H1 (cell line): ENCODE results near the gene FIP1L1. TPM values are rescaled to one million over a fixed set of nuclear protein-coding genes. Genes with fewer than 3 reads are reported as not detected.

Source experiments
- CHD2 ChIP-seq: IDR thresholded peaks from 2 replicates; pipeline ENCODE4 v1.6.1; 2012; ENCODE audit warnings: low read length, improper control_type of control experiment
- polyA plus RNA-seq, 7 experiments: library from polyadenylated mRNA; depleted of rRNA in 3 of 7; stranded (reverse) in 5 of 7; unstranded in 2 of 7; fragments of >200 nt in 5 of 7; fragments of 200-250 nt in 2 of 7; gene quantifications; 1 replicate in 5 of 7; 2 replicates in 1 of 7; 4 replicates in 1 of 7; pipeline versions ENCODE4 v1.2.1 to v1.2.3, GENCODE V29; 2011 to 2013; ENCODE audit warnings: missing spikeins in 2 of 7, mixed read lengths in 2 of 7
- total RNA-seq: library from RNA; stranded (reverse); fragmentation: NEBNext Ultra II Directional; extraction: Animal tissue kit (Norgen Biotek cat#: 25700); gene quantifications from 2 replicates; pipeline ENCODE4 v1.2.1, GENCODE V29; 2021

FIP1L1 gene
- total and polyA plus RNA-seq, 2 of the 8 experiments (the other 6 are each of a cell fraction or from before 2014, with no cell fraction given) = 19.5 to 53.7 TPM

GRCh38 chr4:53463340-53463739, 85.9 kb downstream of the FIP1L1 start (continued):
- no peak for TF ChIP-seq CHD2
